Fibroblast of lung (primary cell): ENCODE results near the gene GIMAP7.
"Not testable (repeated sequence)": the region's sequence is repeated elsewhere in the genome, so short reads cannot be mapped to it uniquely, and the experiment has no call there.

Experiments used
- EZH2 ChIP-seq: IDR thresholded peaks from 2 replicates; pipeline ENCODE4 v1.5.1; 2012; ENCODE audit warnings: low read length, control low read depth, mild to moderate bottlenecking; ENCODE audit errors: missing control alignments
- TF ChIP-seq, protein P1 (sequence below), 2 donors: IDR thresholded peaks in 1 of 2; conservative IDR thresholded peaks in 1 of 2; 1 replicate in 1 of 2; 2 replicates in 1 of 2; pipeline ENCODE4 v1.5.1; 2011 to 2012; ENCODE audit warnings: low read length in 2 of 2, control low read depth in 1 of 2, inconsistent platforms in 1 of 2, low read depth in 1 of 2, mild to moderate bottlenecking in 1 of 2

DNA sequence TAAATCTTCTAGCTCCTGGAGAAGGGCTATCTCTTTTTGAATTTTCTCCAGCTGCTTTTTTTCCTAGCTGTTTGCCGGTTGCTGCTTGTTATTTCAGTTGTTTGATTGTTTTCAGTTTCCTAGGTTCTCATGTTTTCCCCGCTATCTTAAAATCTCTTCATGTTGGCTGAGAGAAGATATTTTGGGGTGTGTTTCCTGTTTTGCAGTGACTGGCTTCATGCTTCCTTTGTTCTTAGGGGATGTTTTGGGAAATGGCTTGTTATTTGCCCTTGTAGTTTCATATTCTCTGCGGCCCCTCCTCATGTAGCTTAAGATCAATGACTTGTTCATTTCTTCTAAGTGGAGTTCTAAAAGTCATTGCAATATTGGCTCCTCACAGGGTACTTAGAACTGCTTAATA is 30.6 kb upstream of the GIMAP7 start:
- not testable (repeated sequence) for TF ChIP-seq EZH2
- TF ChIP-seq, protein P1, sequence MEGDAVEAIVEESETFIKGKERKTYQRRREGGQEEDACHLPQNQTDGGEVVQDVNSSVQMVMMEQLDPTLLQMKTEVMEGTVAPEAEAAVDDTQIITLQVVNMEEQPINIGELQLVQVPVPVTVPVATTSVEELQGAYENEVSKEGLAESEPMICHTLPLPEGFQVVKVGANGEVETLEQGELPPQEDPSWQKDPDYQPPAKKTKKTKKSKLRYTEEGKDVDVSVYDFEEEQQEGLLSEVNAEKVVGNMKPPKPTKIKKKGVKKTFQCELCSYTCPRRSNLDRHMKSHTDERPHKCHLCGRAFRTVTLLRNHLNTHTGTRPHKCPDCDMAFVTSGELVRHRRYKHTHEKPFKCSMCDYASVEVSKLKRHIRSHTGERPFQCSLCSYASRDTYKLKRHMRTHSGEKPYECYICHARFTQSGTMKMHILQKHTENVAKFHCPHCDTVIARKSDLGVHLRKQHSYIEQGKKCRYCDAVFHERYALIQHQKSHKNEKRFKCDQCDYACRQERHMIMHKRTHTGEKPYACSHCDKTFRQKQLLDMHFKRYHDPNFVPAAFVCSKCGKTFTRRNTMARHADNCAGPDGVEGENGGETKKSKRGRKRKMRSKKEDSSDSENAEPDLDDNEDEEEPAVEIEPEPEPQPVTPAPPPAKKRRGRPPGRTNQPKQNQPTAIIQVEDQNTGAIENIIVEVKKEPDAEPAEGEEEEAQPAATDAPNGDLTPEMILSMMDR (conservative IDR thresholded peaks at IDR 0.05 in 1 of 2, IDR thresholded peaks at IDR 0.05 in 1 of 2; ENCODE audit: low read depth in 1 of 2, low read length in 2 of 2) = not testable (repeated sequence)
